Measurements from ENCODE around the gene PFKFB4. TPM values are rescaled to one million over a fixed set of nuclear protein-coding genes. Genes with fewer than 3 reads are reported as not detected.

PFKFB4 gene
- total and polyA plus RNA-seq, 2 experiments from 2014 or later = 8.6 to 22.9 TPM

DNA sequence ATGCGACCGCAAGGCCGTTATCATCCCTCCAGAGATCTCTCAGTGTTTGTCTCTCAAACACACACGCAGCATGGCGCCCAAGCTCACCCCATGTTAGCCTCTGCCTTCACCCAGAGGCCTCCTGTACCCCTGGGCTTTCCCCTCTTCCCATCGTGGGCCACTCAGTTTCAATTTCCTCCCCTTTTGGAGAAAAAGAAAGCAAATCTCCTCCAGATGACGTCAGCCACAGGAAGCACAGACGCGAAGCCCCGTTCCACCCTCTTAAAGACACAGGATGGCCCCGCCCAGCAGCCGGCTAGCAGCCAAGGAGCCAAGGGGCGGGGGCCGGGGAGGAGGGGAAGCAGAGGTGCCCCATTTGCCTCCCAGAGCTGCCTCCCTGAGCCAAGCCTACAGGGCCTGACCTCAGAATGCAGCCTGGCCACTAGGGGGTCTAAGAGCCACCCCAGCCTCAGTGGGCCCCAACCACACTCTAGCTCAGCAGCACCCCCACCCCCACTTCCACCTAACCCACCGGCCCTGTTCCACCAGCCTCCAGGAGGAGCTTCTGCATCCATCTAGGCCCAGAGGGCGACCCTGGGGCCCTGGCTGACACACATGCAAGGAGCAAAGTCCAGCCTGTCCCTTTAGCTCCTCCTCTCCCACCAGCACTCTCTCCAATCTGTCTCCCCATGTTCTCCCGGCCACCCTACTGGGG is 83.5 kb downstream of the PFKFB4 start:
- H3K79me2 ChIP-seq (replicated peaks; ENCODE audit: insufficient read depth) = peaks cover 24% of the 10 kb centered on the region
- H3F3A ChIP-seq (replicated peaks; ENCODE audit: low read depth) = peaks cover 11% of the 10 kb centered on the region; the same call in 1 of the 2 replicates
- H3K27me3 ChIP-seq (ENCODE audit: insufficient read depth) = no peaks in the 10 kb centered on the region
- H3K4me2 ChIP-seq = peak overlapping the region; percentile 78
- Mint-ChIP-seq H3K4me1 (peaks cover 33% of the 10 kb centered on the region), H3K9me3 (peaks cover 4% of the 10 kb centered on the region), H3K4me3 (peak overlapping the region; percentile 91), H3K27ac (peak overlapping the region; percentile 99), H3K27me3 (ENCODE audit: insufficient read depth, low read depth, poor library complexity) (peaks cover 28% of the 10 kb centered on the region), H3K36me3 (ENCODE audit: low read depth) (peaks cover 24% of the 10 kb centered on the region)
- H2AFZ ChIP-seq = no peak overlapping the region; the same call in 1 of the 2 replicates
- H4K20me1 ChIP-seq (replicated peaks; ENCODE audit: insufficient read depth) = no peaks in the 10 kb centered on the region
- peak; percentile 76 for ATAC-seq
- H3K4me3 ChIP-seq = peak overlapping the region; percentile 60
- TF ChIP-seq JUNB (IDR thresholded peaks at IDR 0.05; ENCODE audit: unreplicated experiment) = no peak
- TF ChIP-seq EZH2 (IDR thresholded peaks at IDR 0.05; ENCODE audit: low read depth, unreplicated experiment) = no peak
- TF ChIP-seq, protein P1, sequence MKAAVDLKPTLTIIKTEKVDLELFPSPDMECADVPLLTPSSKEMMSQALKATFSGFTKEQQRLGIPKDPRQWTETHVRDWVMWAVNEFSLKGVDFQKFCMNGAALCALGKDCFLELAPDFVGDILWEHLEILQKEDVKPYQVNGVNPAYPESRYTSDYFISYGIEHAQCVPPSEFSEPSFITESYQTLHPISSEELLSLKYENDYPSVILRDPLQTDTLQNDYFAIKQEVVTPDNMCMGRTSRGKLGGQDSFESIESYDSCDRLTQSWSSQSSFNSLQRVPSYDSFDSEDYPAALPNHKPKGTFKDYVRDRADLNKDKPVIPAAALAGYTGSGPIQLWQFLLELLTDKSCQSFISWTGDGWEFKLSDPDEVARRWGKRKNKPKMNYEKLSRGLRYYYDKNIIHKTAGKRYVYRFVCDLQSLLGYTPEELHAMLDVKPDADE (IDR thresholded peaks at IDR 0.05) = 0 out of 2 replicates have a peak, but pooled peaks have one; percentile 69
- no peak for TF ChIP-seq ZNF114 (CRISPR knock-in tag; IDR thresholded peaks at IDR 0.05)
- TF ChIP-seq EZH2phosphoT487 (IDR thresholded peaks at IDR 0.05; ENCODE audit: unreplicated experiment) = no peak
- TF ChIP-seq ZNF331 (CRISPR knock-in tag; IDR thresholded peaks at IDR 0.05; ENCODE audit: low read depth) = no peak
- TF ChIP-seq, protein P2, sequence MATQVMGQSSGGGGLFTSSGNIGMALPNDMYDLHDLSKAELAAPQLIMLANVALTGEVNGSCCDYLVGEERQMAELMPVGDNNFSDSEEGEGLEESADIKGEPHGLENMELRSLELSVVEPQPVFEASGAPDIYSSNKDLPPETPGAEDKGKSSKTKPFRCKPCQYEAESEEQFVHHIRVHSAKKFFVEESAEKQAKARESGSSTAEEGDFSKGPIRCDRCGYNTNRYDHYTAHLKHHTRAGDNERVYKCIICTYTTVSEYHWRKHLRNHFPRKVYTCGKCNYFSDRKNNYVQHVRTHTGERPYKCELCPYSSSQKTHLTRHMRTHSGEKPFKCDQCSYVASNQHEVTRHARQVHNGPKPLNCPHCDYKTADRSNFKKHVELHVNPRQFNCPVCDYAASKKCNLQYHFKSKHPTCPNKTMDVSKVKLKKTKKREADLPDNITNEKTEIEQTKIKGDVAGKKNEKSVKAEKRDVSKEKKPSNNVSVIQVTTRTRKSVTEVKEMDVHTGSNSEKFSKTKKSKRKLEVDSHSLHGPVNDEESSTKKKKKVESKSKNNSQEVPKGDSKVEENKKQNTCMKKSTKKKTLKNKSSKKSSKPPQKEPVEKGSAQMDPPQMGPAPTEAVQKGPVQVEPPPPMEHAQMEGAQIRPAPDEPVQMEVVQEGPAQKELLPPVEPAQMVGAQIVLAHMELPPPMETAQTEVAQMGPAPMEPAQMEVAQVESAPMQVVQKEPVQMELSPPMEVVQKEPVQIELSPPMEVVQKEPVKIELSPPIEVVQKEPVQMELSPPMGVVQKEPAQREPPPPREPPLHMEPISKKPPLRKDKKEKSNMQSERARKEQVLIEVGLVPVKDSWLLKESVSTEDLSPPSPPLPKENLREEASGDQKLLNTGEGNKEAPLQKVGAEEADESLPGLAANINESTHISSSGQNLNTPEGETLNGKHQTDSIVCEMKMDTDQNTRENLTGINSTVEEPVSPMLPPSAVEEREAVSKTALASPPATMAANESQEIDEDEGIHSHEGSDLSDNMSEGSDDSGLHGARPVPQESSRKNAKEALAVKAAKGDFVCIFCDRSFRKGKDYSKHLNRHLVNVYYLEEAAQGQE (IDR thresholded peaks at IDR 0.05; ENCODE audit: unreplicated experiment) = no peak
- TF ChIP-seq, protein P3, sequence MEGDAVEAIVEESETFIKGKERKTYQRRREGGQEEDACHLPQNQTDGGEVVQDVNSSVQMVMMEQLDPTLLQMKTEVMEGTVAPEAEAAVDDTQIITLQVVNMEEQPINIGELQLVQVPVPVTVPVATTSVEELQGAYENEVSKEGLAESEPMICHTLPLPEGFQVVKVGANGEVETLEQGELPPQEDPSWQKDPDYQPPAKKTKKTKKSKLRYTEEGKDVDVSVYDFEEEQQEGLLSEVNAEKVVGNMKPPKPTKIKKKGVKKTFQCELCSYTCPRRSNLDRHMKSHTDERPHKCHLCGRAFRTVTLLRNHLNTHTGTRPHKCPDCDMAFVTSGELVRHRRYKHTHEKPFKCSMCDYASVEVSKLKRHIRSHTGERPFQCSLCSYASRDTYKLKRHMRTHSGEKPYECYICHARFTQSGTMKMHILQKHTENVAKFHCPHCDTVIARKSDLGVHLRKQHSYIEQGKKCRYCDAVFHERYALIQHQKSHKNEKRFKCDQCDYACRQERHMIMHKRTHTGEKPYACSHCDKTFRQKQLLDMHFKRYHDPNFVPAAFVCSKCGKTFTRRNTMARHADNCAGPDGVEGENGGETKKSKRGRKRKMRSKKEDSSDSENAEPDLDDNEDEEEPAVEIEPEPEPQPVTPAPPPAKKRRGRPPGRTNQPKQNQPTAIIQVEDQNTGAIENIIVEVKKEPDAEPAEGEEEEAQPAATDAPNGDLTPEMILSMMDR (conservative IDR thresholded peaks at IDR 0.05; ENCODE audit: low read depth in 2 of 2) = peak; percentile 61 to 73
- no peak for TF ChIP-seq NANOG (IDR thresholded peaks at IDR 0.05; ENCODE audit: borderline replicate concordance)
- peak; percentile 90 for TF ChIP-seq CREB1 (CRISPR knock-in tag; IDR thresholded peaks at IDR 0.05; ENCODE audit: low read depth)
- no peak for TF ChIP-seq STAT1 (IDR thresholded peaks at IDR 0.05; ENCODE audit: unreplicated experiment)
- peak; percentile 50 for TF ChIP-seq POLR2AphosphoS5 (IDR thresholded peaks at IDR 0.05; ENCODE audit: low read depth)
- TF ChIP-seq, protein P4, sequence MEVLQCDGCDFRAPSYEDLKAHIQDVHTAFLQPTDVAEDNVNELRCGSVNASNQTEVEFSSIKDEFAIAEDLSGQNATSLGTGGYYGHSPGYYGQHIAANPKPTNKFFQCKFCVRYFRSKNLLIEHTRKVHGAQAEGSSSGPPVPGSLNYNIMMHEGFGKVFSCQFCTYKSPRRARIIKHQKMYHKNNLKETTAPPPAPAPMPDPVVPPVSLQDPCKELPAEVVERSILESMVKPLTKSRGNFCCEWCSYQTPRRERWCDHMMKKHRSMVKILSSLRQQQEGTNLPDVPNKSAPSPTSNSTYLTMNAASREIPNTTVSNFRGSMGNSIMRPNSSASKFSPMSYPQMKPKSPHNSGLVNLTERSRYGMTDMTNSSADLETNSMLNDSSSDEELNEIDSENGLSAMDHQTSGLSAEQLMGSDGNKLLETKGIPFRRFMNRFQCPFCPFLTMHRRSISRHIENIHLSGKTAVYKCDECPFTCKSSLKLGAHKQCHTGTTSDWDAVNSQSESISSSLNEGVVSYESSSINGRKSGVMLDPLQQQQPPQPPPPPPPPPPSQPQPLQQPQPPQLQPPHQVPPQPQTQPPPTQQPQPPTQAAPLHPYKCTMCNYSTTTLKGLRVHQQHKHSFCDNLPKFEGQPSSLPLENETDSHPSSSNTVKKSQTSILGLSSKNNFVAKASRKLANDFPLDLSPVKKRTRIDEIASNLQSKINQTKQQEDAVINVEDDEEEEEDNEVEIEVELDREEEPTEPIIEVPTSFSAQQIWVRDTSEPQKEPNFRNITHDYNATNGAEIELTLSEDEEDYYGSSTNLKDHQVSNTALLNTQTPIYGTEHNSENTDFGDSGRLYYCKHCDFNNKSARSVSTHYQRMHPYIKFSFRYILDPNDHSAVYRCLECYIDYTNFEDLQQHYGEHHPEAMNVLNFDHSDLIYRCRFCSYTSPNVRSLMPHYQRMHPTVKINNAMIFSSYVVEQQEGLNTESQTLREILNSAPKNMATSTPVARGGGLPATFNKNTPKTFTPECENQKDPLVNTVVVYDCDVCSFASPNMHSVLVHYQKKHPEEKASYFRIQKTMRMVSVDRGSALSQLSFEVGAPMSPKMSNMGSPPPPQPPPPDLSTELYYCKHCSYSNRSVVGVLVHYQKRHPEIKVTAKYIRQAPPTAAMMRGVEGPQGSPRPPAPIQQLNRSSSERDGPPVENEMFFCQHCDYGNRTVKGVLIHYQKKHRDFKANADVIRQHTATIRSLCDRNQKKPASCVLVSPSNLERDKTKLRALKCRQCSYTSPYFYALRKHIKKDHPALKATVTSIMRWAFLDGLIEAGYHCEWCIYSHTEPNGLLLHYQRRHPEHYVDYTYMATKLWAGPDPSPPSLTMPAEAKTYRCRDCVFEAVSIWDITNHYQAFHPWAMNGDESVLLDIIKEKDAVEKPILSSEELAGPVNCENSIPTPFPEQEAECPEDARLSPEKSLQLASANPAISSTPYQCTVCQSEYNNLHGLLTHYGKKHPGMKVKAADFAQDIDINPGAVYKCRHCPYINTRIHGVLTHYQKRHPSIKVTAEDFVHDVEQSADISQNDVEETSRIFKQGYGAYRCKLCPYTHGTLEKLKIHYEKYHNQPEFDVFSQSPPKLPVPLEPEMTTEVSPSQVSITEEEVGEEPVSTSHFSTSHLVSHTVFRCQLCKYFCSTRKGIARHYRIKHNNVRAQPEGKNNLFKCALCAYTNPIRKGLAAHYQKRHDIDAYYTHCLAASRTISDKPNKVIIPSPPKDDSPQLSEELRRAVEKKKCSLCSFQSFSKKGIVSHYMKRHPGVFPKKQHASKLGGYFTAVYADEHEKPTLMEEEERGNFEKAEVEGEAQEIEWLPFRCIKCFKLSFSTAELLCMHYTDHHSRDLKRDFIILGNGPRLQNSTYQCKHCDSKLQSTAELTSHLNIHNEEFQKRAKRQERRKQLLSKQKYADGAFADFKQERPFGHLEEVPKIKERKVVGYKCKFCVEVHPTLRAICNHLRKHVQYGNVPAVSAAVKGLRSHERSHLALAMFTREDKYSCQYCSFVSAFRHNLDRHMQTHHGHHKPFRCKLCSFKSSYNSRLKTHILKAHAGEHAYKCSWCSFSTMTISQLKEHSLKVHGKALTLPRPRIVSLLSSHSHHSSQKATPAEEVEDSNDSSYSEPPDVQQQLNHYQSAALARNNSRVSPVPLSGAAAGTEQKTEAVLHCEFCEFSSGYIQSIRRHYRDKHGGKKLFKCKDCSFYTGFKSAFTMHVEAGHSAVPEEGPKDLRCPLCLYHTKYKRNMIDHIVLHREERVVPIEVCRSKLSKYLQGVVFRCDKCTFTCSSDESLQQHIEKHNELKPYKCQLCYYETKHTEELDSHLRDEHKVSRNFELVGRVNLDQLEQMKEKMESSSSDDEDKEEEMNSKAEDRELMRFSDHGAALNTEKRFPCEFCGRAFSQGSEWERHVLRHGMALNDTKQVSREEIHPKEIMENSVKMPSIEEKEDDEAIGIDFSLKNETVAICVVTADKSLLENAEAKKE (CRISPR knock-in tag; IDR thresholded peaks at IDR 0.05) = peak; percentile 90
- H3K27ac ChIP-seq (ENCODE audit: low read depth) = peak overlapping the region; percentile 98
- H3K4me1 ChIP-seq (ENCODE audit: insufficient read depth) = peaks cover 26% of the 10 kb centered on the region
- 0 out of 2 replicates have a peak, but pooled peaks cover 2% of the 10 kb centered on the region for H3K36me3 ChIP-seq (ENCODE audit: insufficient read depth)
- DNase-seq (ENCODE audit: low spot score) = peak; percentile 99
- no peaks in the 10 kb centered on the region for H3K9me2 ChIP-seq (ENCODE audit: insufficient read depth)
